ENCODE results near the gene ITGB4.

ITGB4 gene

DNA sequence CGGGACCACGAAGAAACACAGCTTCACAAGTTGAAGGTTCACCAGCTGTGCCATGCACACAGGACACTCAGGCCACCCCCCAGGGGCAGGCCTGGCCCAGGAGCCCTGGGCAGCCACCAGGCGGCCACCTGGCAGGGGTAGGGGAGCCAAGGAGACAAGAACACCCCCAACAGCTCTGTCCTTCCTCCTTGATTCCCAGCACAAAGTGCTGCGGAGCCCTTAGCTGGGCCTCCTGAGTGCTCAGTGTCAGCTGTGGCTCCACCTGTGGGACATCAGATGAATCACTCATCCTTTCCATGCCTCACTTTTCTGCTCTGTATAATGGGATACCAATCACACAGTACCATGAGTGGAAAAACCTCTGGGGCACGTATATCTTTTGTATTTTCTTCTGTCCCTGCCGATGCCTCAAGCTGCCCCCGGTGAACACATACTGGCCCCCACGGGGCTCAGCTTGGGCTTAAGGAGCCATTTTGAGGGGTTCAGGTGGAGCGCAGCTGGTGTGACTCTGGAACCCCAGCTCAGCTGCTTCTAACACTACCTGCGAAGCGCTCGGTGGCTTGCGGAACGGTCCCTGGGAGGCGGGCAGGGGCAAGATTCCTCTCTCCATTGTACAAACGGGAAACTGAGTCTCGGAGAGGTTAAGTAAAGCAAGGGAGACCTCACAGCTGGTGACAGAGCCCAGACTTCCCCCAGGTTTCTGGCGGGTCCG lies 31.7 kb downstream of the ITGB4 start:
- Histone ChIP-seq H3K27me3 (ENCODE audit: control insufficient read depth, insufficient read depth, low read length, poor library complexity, severe bottlenecking) (peaks cover 12% of the 10 kb centered on the region), H3K4me3 (ENCODE audit: insufficient read depth, low read depth, low read length) (no peak overlapping the region), H3K9me3 (ENCODE audit: control insufficient read depth, low read length) (no peaks in the 10 kb centered on the region), H3K27ac (ENCODE audit: insufficient read depth, low read depth, low read length, poor library complexity, severe bottlenecking) (no peak overlapping the region), H3K4me1 (ENCODE audit: control insufficient read depth, insufficient read depth, low read length) (peaks cover 4% of the 10 kb centered on the region), H3K36me3 (ENCODE audit: control insufficient read depth, insufficient read depth, low read length) (no peaks in the 10 kb centered on the region)
- 84 to 85% methylated on average over 19 of the region's 19 CpGs for WGBS, 2 experiments

DNA sequence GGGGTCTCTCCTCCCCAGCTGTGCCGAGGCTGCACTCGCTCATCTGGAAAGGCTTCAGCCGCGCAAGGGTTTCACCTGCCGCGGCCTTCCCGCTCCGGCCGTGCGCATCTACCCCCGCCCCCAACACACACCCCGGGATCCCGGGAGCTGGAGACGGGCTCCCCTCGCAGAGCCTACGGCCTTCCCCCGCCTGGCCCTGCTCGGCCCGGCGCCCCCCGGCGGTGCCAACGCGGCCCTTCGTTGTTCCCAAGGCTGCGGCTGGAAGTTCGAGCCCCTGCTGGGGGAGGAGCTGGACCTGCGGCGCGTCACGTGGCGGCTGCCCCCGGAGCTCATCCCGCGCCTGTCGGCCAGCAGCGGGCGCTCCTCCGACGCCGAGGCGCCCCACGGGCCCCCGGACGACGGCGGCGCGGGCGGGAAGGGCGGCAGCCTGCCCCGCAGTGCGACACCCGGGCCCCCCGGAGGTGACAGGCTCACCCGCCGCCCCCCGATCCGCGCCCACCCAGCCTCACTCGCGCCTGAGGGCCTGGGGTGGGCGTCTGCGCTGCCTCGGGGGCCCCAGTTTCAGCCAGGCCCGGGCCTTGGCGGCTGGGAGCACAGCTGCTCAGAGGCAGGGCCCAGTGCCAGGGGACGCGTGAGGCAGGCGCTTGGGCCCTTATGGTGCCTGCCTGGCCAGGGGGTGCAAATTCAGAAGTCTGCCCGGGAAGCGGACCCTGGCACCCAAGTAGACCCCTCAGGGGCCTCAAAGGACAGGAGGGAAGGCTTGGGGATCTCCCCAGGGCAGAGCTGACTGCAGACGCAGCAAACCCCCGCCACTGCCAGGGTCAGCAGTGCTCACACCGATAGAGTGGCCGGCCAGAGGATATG lies 32.5 kb downstream of the ITGB4 start:
- peaks cover 4% of the 10 kb centered on the region for H3K4me1 ChIP-seq (ENCODE audit: control insufficient read depth, insufficient read depth, low read length)
- WGBS, 2 experiments: 18 to 19% methylated on average over 76 of the region's 76 CpGs
- no peaks in the 10 kb centered on the region for H3K36me3 ChIP-seq (ENCODE audit: control insufficient read depth, insufficient read depth, low read length)
- no peak overlapping the region for H3K4me3 ChIP-seq (ENCODE audit: insufficient read depth, low read depth, low read length)
- no peaks in the 10 kb centered on the region for H3K9me3 ChIP-seq (ENCODE audit: control insufficient read depth, low read length)
- H3K27ac ChIP-seq (ENCODE audit: insufficient read depth, low read depth, low read length, poor library complexity, severe bottlenecking): no peak overlapping the region
- H3K27me3 ChIP-seq (ENCODE audit: control insufficient read depth, insufficient read depth, low read length, poor library complexity, severe bottlenecking): peaks cover 12% of the 10 kb centered on the region

DNA sequence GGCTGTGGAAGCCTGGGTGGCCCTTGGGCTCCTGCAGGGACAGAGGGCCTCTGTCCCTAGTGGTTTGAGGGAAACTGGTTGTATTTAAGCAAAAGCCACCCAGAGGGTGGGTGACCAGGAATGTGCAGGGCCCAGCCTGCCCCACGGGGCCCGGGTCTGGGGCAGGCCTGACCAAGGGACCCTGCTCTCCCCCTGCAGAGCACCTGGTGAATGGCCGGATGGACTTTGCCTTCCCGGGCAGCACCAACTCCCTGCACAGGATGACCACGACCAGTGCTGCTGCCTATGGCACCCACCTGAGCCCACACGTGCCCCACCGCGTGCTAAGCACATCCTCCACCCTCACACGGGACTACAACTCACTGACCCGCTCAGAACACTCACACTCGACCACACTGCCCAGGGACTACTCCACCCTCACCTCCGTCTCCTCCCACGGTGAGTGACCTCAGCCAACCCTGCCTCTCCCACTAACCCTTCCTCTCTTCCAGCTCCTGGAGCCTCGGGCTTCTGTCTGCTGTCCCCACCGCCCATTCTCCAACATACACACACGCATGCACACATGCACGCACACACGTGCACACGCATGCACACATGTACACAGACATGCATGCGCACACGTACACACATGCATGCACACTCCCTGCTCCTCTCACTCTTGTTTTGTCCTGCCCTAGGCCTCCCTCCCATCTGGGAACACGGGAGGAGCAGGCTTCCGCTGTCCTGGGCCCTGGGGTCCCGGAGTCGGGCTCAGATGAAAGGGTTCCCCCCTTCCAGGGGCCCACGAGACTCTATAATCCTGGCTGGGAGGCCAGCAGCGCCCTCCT lies 33.3 kb downstream of the ITGB4 start:
- Histone ChIP-seq H3K27ac (ENCODE audit: insufficient read depth, low read depth, low read length, poor library complexity, severe bottlenecking) (no peak overlapping the region), H3K27me3 (ENCODE audit: control insufficient read depth, insufficient read depth, low read length, poor library complexity, severe bottlenecking) (peaks cover 12% of the 10 kb centered on the region), H3K36me3 (ENCODE audit: control insufficient read depth, insufficient read depth, low read length) (no peaks in the 10 kb centered on the region), H3K4me3 (ENCODE audit: insufficient read depth, low read depth, low read length) (no peak overlapping the region), H3K9me3 (ENCODE audit: control insufficient read depth, low read length) (no peaks in the 10 kb centered on the region), H3K4me1 (ENCODE audit: control insufficient read depth, insufficient read depth, low read length) (peaks cover 4% of the 10 kb centered on the region)
- 88 to 89% methylated on average over 27 of the region's 27 CpGs for WGBS, 2 experiments

DNA sequence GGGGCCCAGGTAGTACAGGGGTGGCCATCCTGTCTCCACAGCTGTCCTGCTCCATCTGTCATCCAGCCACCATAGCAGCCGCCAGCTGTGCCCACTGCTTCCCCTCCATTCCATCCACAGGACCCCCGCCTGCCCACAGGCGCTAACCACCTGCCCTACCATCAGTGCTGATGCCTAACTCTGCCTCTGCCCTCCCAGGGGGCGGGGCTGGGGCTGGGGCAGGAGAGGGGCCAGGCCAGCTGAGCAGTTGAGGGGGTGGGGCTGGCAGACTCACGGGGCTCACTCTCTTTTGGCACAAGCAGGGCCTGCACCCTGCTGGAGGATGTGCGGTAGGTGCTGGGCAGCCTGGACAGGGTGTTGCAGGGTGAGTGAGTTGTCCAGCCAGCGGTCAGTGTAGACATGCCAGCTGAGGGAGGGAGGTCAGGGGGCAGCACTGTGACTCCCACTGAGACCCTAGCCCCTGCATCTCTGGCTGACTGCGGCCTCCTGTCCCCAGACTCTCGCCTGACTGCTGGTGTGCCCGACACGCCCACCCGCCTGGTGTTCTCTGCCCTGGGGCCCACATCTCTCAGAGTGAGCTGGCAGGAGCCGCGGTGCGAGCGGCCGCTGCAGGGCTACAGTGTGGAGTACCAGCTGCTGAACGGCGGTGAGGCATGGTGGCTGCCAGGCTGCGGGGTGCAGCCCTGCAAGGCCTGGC lies 34.1 kb downstream of the ITGB4 start:
- H3K4me3 ChIP-seq (ENCODE audit: insufficient read depth, low read depth, low read length): no peak overlapping the region
- H3K9me3 ChIP-seq (ENCODE audit: control insufficient read depth, low read length): no peaks in the 10 kb centered on the region
- no peaks in the 10 kb centered on the region for H3K36me3 ChIP-seq (ENCODE audit: control insufficient read depth, insufficient read depth, low read length)
- 87 to 89% methylated on average over 20 of the region's 20 CpGs for WGBS, 2 experiments
- peaks cover 4% of the 10 kb centered on the region for H3K4me1 ChIP-seq (ENCODE audit: control insufficient read depth, insufficient read depth, low read length)
- H3K27ac ChIP-seq (ENCODE audit: insufficient read depth, low read depth, low read length, poor library complexity, severe bottlenecking): no peak overlapping the region
- peaks cover 12% of the 10 kb centered on the region for H3K27me3 ChIP-seq (ENCODE audit: control insufficient read depth, insufficient read depth, low read length, poor library complexity, severe bottlenecking)

DNA sequence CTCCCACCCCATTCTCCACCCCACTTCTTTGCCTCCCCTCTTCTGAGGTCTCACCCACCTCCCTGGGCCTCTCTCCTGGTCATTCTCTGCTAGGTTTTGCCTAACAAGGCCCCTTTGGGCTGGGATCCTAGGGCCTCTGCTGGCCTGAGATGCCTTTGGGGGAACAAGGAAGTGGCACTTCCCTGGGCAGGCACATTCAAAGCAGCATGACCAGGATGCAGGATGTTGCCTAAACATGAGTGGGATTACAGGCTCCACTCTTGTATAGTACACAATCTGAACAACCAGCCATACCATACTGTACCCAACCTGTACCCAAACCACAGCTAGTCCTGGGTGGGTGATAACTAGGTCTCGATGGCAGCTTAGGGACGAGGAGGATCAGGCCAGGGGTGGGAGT lies 34.7 kb downstream of the ITGB4 start:
- H3K27ac ChIP-seq (ENCODE audit: insufficient read depth, low read depth, low read length, poor library complexity, severe bottlenecking): no peak overlapping the region
- 92 to 100% methylated on average over 2 of the region's 2 CpGs for WGBS, 2 experiments
- H3K4me1 ChIP-seq (ENCODE audit: control insufficient read depth, insufficient read depth, low read length): peaks cover 4% of the 10 kb centered on the region
- no peaks in the 10 kb centered on the region for H3K36me3 ChIP-seq (ENCODE audit: control insufficient read depth, insufficient read depth, low read length)
- H3K27me3 ChIP-seq (ENCODE audit: control insufficient read depth, insufficient read depth, low read length, poor library complexity, severe bottlenecking): peaks cover 12% of the 10 kb centered on the region
- H3K4me3 ChIP-seq (ENCODE audit: insufficient read depth, low read depth, low read length): no peak overlapping the region
- H3K9me3 ChIP-seq (ENCODE audit: control insufficient read depth, low read length): no peaks in the 10 kb centered on the region

DNA sequence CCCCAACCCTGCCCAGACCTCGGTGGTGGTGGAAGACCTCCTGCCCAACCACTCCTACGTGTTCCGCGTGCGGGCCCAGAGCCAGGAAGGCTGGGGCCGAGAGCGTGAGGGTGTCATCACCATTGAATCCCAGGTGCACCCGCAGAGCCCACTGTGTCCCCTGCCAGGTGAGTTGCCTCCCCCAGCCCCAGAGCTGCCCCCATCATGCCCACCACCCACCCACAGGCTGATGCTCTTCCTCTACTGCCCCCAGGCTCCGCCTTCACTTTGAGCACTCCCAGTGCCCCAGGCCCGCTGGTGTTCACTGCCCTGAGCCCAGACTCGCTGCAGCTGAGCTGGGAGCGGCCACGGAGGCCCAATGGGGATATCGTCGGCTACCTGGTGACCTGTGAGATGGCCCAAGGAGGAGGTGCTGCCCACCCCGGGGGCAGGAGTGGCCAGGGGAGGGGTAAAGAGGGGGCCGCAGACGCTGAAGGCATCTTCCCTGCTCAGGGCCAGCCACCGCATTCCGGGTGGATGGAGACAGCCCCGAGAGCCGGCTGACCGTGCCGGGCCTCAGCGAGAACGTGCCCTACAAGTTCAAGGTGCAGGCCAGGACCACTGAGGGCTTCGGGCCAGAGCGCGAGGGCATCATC lies 35.3 kb downstream of the ITGB4 start:
- Histone ChIP-seq H3K36me3 (ENCODE audit: control insufficient read depth, insufficient read depth, low read length) (no peaks in the 10 kb centered on the region), H3K27ac (ENCODE audit: insufficient read depth, low read depth, low read length, poor library complexity, severe bottlenecking) (no peak overlapping the region), H3K4me1 (ENCODE audit: control insufficient read depth, insufficient read depth, low read length) (peaks cover 4% of the 10 kb centered on the region), H3K27me3 (ENCODE audit: control insufficient read depth, insufficient read depth, low read length, poor library complexity, severe bottlenecking) (peaks cover 12% of the 10 kb centered on the region), H3K4me3 (ENCODE audit: insufficient read depth, low read depth, low read length) (no peak overlapping the region), H3K9me3 (ENCODE audit: control insufficient read depth, low read length) (no peaks in the 10 kb centered on the region)
- 92 to 93% methylated on average over 29 of the region's 29 CpGs for WGBS, 2 experiments

DNA sequence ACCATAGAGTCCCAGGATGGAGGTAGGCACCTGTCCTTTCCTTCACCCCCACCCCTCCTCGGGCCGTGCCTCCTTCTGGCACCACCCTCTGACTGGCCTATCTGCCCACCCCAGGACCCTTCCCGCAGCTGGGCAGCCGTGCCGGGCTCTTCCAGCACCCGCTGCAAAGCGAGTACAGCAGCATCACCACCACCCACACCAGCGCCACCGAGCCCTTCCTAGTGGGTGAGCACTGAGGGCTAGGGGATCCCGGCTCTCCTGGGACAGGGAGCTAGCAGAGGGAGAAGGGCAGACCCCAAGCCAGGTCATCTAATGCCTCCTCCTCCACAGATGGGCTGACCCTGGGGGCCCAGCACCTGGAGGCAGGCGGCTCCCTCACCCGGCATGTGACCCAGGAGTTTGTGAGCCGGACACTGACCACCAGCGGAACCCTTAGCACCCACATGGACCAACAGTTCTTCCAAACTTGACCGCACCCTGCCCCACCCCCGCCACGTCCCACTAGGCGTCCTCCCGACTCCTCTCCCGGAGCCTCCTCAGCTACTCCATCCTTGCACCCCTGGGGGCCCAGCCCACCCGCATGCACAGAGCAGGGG lies 35.9 kb downstream of the ITGB4 start:
- no peaks in the 10 kb centered on the region for H3K36me3 ChIP-seq (ENCODE audit: control insufficient read depth, insufficient read depth, low read length)
- no peaks in the 10 kb centered on the region for H3K9me3 ChIP-seq (ENCODE audit: control insufficient read depth, low read length)
- peaks cover 4% of the 10 kb centered on the region for H3K4me1 ChIP-seq (ENCODE audit: control insufficient read depth, insufficient read depth, low read length)
- WGBS, 2 experiments: 89 to 91% methylated on average over 21 of the region's 21 CpGs
- H3K27me3 ChIP-seq (ENCODE audit: control insufficient read depth, insufficient read depth, low read length, poor library complexity, severe bottlenecking): peaks cover 12% of the 10 kb centered on the region
- no peak overlapping the region for H3K27ac ChIP-seq (ENCODE audit: insufficient read depth, low read depth, low read length, poor library complexity, severe bottlenecking)
- no peak overlapping the region for H3K4me3 ChIP-seq (ENCODE audit: insufficient read depth, low read depth, low read length)

DNA sequence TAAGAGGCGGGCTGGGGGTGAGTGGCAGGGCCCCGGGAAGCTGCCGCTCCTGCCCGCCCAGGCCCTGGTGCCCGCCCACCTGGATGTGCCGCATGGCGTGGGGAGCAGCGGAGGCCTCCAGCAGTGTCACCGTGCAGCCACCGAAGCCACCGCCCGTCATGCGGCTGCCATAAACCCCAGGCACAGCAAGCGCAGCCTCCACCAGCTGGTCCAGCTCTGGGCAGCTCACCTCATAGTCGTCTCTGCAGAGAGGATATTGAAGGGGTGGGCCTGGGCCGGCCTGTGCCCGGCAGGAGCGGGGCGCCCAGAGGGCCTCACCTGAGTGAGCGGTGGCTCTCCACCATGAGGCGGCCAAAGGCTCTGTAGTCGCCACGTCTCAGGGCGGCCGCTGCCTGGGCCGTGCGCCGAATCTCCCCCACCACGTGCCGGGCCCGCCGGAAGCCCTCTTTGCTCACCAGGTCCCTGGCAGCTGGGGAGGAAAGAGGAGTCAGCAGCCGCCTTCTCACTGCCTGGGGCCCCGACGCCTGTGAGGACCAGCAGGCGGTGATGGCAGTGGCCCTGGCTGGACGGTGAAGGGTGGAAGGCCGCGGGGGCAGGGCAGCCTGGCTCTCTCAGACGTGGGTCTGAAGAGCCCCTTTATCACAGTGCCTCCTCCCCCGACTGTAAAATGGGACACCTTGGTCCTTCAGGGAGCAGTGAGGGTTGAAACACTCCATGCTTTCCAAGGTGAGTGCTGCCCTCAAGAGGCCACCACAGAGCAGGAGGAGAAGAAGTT lies 37.1 kb downstream of the ITGB4 start:
- H3K4me3 ChIP-seq (ENCODE audit: insufficient read depth, low read depth, low read length): no peak overlapping the region
- H3K27me3 ChIP-seq (ENCODE audit: control insufficient read depth, insufficient read depth, low read length, poor library complexity, severe bottlenecking): peaks cover 6% of the 10 kb centered on the region
- no peak overlapping the region for H3K27ac ChIP-seq (ENCODE audit: insufficient read depth, low read depth, low read length, poor library complexity, severe bottlenecking)
- WGBS, 2 experiments: 90% methylated on average over 41 of the region's 41 CpGs
- no peaks in the 10 kb centered on the region for H3K9me3 ChIP-seq (ENCODE audit: control insufficient read depth, low read length)
- no peaks in the 10 kb centered on the region for H3K36me3 ChIP-seq (ENCODE audit: control insufficient read depth, insufficient read depth, low read length)
- peaks cover 4% of the 10 kb centered on the region for H3K4me1 ChIP-seq (ENCODE audit: control insufficient read depth, insufficient read depth, low read length)

Measured in ectodermal cell (in vitro differentiated cells).